Gastrocnemius medialis (tissue), 4 donors: Measurements from ENCODE around the gene CD22.

Experiments used
- CTCF ChIP-seq, 5 experiments: fragments of 450-650 bp in 3 of 5; fragments of 200-600 bp in 2 of 5; sonication (generic) in 2 of 5; IDR thresholded peaks in 4 of 5; conservative IDR thresholded peaks in 1 of 5; 1 replicate in 4 of 5; 2 replicates in 1 of 5; pipeline ENCODE4 v1.5.1; 2016 to 2019; ENCODE audit warnings: antibody characterized with exemption in 5 of 5, mild to moderate bottlenecking in 3 of 5, moderate library complexity in 3 of 5
- POLR2A ChIP-seq, 2 donors: fragments of 450-650 bp; IDR thresholded peaks; one replicate each; pipeline ENCODE4 v1.6.1; 2017; ENCODE audit warnings: antibody characterized with exemption in 2 of 2, mild to moderate bottlenecking in 2 of 2, moderate library complexity in 2 of 2

- TF ChIP-seq POLR2A (IDR thresholded peaks at IDR 0.05) (no peak), CTCF (IDR thresholded peaks at IDR 0.05 in 4 of 5, conservative IDR thresholded peaks at IDR 0.05 in 1 of 5) (no peak)
Measured at GRCh38 chr19:35392742-35393715, 64.0 kb downstream of the CD22 start.
